H1 (cell line): ENCODE results near the gene P2RY13. TPM values are rescaled to one million over a fixed set of nuclear protein-coding genes. Genes with fewer than 3 reads are reported as not detected.

Source experiments
- CTCF ChIA-PET: fragments of 300-600 bp; sonication (Branson Sonifier 250); formaldehyde crosslinking; loops from one replicate; lab custom pipeline; 2021; ENCODE audit not compliant: partially characterized antibody; lab: Charles Lee
- POLR2A ChIA-PET: fragments of 300-600 bp; sonication (Branson Sonifier 250); formaldehyde crosslinking; loops from one replicate; lab custom pipeline; 2021; ENCODE audit warnings: inconsistent platforms; ENCODE audit not compliant: partially characterized antibody; lab: Charles Lee
- DNase-seq, 2 experiments: peaks; one replicate each; pipeline versions ENCODE4 v3.0.0 to v3.0.0-alpha.2; 2010 to 2022; ENCODE audit warnings: low spot score in 2 of 2, low read depth in 1 of 2, mixed read lengths in 1 of 2
- FAIRE-seq: peaks from 2 replicates; lab custom pipeline; 2011; peaks lifted over from hg19 to GRCh38; lab: Jason Lieb, UNC
- H2AFZ ChIP-seq: 2 replicates; pipeline ENCODE4 v1.8.1; 2012; ENCODE audit warnings: low read length, inconsistent platforms
- H2AK5ac ChIP-seq: 2 replicates; pipeline ENCODE4 v1.6.1; 2013; ENCODE audit warnings: low read depth, low read length
- H2BK120ac ChIP-seq: replicated peaks from 2 replicates; pipeline ENCODE3; 2013; ENCODE audit warnings: low read depth, low read length, inconsistent platforms
- H2BK12ac ChIP-seq: 2 replicates; pipeline ENCODE4 v1.6.1; 2013; ENCODE audit warnings: low read depth, low read length
- H2BK15ac ChIP-seq: 2 replicates; pipeline ENCODE4 v1.6.1; 2013; ENCODE audit warnings: low read length
- H2BK20ac ChIP-seq: 2 replicates; pipeline ENCODE4 v1.6.1; 2013; ENCODE audit warnings: low read length
- H2BK5ac ChIP-seq: 2 replicates; pipeline ENCODE4 v1.6.1; 2013; ENCODE audit warnings: low read depth, low read length
- H3K14ac ChIP-seq: 2 replicates; pipeline ENCODE4 v1.6.1; 2013; ENCODE audit warnings: inconsistent platforms; ENCODE audit not compliant: insufficient read length
- H3K18ac ChIP-seq: 2 replicates; pipeline ENCODE4 v1.6.1; 2013; ENCODE audit warnings: low read length; ENCODE audit errors: extremely low read depth
- H3K23ac ChIP-seq: 2 replicates; pipeline ENCODE4 v1.6.1; 2013; ENCODE audit warnings: inconsistent platforms; ENCODE audit not compliant: insufficient read length
- H3K23me2 ChIP-seq: 2 replicates; pipeline ENCODE4 v1.6.1; 2013; ENCODE audit warnings: low read depth, low read length
- H3K27ac ChIP-seq: 2 replicates; pipeline ENCODE4 v1.6.1; 2011; ENCODE audit warnings: low read depth, low read length, inconsistent platforms
- H3K27me3 ChIP-seq, 4 experiments: replicated peaks in 1 of 4; 1 replicate in 1 of 4; 2 replicates in 3 of 4; pipeline versions ENCODE4 v1.6.1 to v1.8.1; 2011 to 2013; ENCODE audit warnings: low read length in 3 of 4, mild to moderate bottlenecking in 3 of 4, inconsistent platforms in 2 of 4, mixed read lengths in 2 of 4, moderate library complexity in 1 of 4; ENCODE audit not compliant: control insufficient read depth in 3 of 4, insufficient read depth in 3 of 4; ENCODE audit errors: extremely low read depth in 1 of 4
- H3K36me3 ChIP-seq, 4 experiments: 2 replicates each; pipeline versions ENCODE4 v1.6.1 to v1.8.1; 2011 to 2013; ENCODE audit warnings: mild to moderate bottlenecking in 4 of 4, low read length in 3 of 4, moderate library complexity in 2 of 4, control low read depth in 1 of 4, inconsistent platforms in 1 of 4; ENCODE audit not compliant: insufficient read depth in 4 of 4, control insufficient read depth in 2 of 4
- H3K4ac ChIP-seq: replicated peaks from 2 replicates; pipeline ENCODE3; 2013; ENCODE audit warnings: low read length, low read depth, mixed read lengths, inconsistent platforms; ENCODE audit not compliant: insufficient read length
- H3K4me1 ChIP-seq, 4 experiments: replicated peaks in 1 of 4; 1 replicate in 1 of 4; 2 replicates in 3 of 4; pipeline versions ENCODE4 v1.6.1 to v1.8.1; 2011 to 2013; ENCODE audit warnings: low read length in 3 of 4, inconsistent platforms in 2 of 4, mixed read lengths in 1 of 4; ENCODE audit not compliant: insufficient read depth in 4 of 4, control insufficient read depth in 3 of 4
- H3K4me2 ChIP-seq, 2 experiments: 2 replicates each; pipeline versions ENCODE4 v1.6.1 to v1.8.1; 2011 to 2013; ENCODE audit warnings: low read depth in 2 of 2, low read length in 2 of 2, control low read depth in 1 of 2, inconsistent platforms in 1 of 2, mild to moderate bottlenecking in 1 of 2; ENCODE audit not compliant: insufficient read depth in 1 of 2
- H3K4me3 ChIP-seq, 4 experiments: fragments of 200-600, 300-600 bp in 1 of 4; sonication (generic), shearing (Covaris generic), sonication (Bioruptor Twin) in 1 of 4; 2 replicates each; pipeline versions ENCODE4 v1.5.1 to v1.8.1; 2011 to 2016; ENCODE audit warnings: low read length in 4 of 4, low read depth in 3 of 4, control low read depth in 2 of 4, inconsistent platforms in 2 of 4, mild to moderate bottlenecking in 2 of 4, mixed read lengths in 1 of 4, moderate library complexity in 1 of 4; ENCODE audit not compliant: insufficient read depth in 2 of 4; ENCODE audit errors: extremely low read depth in 1 of 4
- H3K56ac ChIP-seq: replicated peaks from 2 replicates; pipeline ENCODE3; 2013; ENCODE audit warnings: low read depth, mild to moderate bottlenecking, mixed read lengths, low read length, inconsistent platforms; ENCODE audit not compliant: insufficient read length
- H3K79me1 ChIP-seq: 2 replicates; pipeline ENCODE4 v1.6.1; 2013; ENCODE audit warnings: low read depth, low read length, control low read depth
- H3K79me2 ChIP-seq, 2 experiments: 2 replicates each; pipeline versions ENCODE4 v1.6.1 to v1.8.1; 2012 to 2013; ENCODE audit warnings: low read length in 2 of 2, mild to moderate bottlenecking in 2 of 2, inconsistent platforms in 1 of 2; ENCODE audit not compliant: insufficient read depth in 2 of 2, control insufficient read depth in 1 of 2
- H3K9ac ChIP-seq, 4 experiments: replicated peaks in 1 of 4; 1 replicate in 1 of 4; 2 replicates in 3 of 4; pipeline versions ENCODE4 v1.6.1 to v1.8.1; 2011 to 2013; ENCODE audit warnings: low read depth in 3 of 4, low read length in 3 of 4, control low read depth in 2 of 4, mild to moderate bottlenecking in 2 of 4, moderate library complexity in 2 of 4, inconsistent platforms in 1 of 4; ENCODE audit errors: extremely low read depth in 1 of 4
- H3K9me3 ChIP-seq, 2 experiments: 2 replicates each; pipeline versions ENCODE4 v1.6.1 to v1.8.1; 2012 to 2013; ENCODE audit warnings: mild to moderate bottlenecking in 2 of 2, moderate library complexity in 2 of 2, control low read depth in 1 of 2, inconsistent platforms in 1 of 2, low read depth in 1 of 2, low read length in 1 of 2, mixed read lengths in 1 of 2; ENCODE audit not compliant: insufficient read depth in 2 of 2
- H4K20me1 ChIP-seq, 2 experiments: replicated peaks in 1 of 2; 2 replicates each; pipeline versions ENCODE3 to v1.8.1; 2011 to 2013; ENCODE audit warnings: inconsistent platforms in 2 of 2, low read length in 2 of 2, mild to moderate bottlenecking in 1 of 2; ENCODE audit not compliant: insufficient read depth in 2 of 2, control insufficient read depth in 1 of 2
- H4K5ac ChIP-seq: 2 replicates; pipeline ENCODE4 v1.6.1; 2013; ENCODE audit warnings: low read length, low read depth, mixed read lengths, inconsistent platforms; ENCODE audit not compliant: insufficient read length
- H4K8ac ChIP-seq: 2 replicates; pipeline ENCODE4 v1.8.0; 2013; ENCODE audit warnings: mild to moderate bottlenecking, moderate library complexity, low read length, inconsistent platforms; ENCODE audit not compliant: insufficient read depth; ENCODE audit errors: extremely low read depth
- H4K91ac ChIP-seq: replicated peaks from 2 replicates; pipeline ENCODE3; 2013; ENCODE audit warnings: low read length, mixed read lengths, inconsistent platforms; ENCODE audit not compliant: insufficient read length
- BACH1 ChIP-seq: IDR thresholded peaks from 2 replicates; pipeline ENCODE4 v1.6.1; 2012; ENCODE audit warnings: low read length, improper control_type of control experiment
- CBX5 ChIP-seq: fragments of 300-800, 300-1000 bp; sonication (generic); IDR thresholded peaks from 2 replicates; pipeline ENCODE4 v1.7.1; 2016; ENCODE audit warnings: antibody characterized with exemption, low read length, low read depth
- FOSL1 ChIP-seq: IDR thresholded peaks from 2 replicates; pipeline ENCODE4 v1.6.1; 2011; ENCODE audit warnings: mild to moderate bottlenecking, low read depth, low read length, moderate library complexity; ENCODE audit not compliant: insufficient read depth
- HDAC2 ChIP-seq, 2 experiments: fragments of 300-600 bp in 1 of 2; sonication (generic) in 1 of 2; IDR thresholded peaks; 2 replicates each; pipeline ENCODE4 v1.6.1; 2011 to 2012; ENCODE audit warnings: low read depth in 2 of 2, low read length in 2 of 2, mild to moderate bottlenecking in 2 of 2, moderate library complexity in 2 of 2, borderline replicate concordance in 1 of 2, inconsistent platforms in 1 of 2
- KDM4A ChIP-seq: IDR thresholded peaks from one replicate; pipeline ENCODE4 v1.7.1; 2012; ENCODE audit warnings: low read depth, mild to moderate bottlenecking, moderate library complexity, low read length, inconsistent platforms; ENCODE audit not compliant: severe bottlenecking
- KDM5A ChIP-seq: fragments of 200-600 bp; IDR thresholded peaks from 2 replicates; pipeline ENCODE4 v1.7.1; 2012; ENCODE audit warnings: mild to moderate bottlenecking, low read length, inconsistent platforms, mixed read lengths
- SAP30 ChIP-seq: fragments of 300-600 bp; sonication (generic); IDR thresholded peaks from 2 replicates; pipeline ENCODE4 v1.7.1; 2012; ENCODE audit warnings: low read length, moderate library complexity, mild to moderate bottlenecking, inconsistent platforms; ENCODE audit not compliant: insufficient read depth, insufficient replicate concordance
- SP1 ChIP-seq: IDR thresholded peaks from 2 replicates; pipeline ENCODE4 v1.6.1; 2011; ENCODE audit warnings: low read depth, low read length
- TAF7 ChIP-seq: optimal IDR thresholded peaks from 2 replicates; pipeline ENCODE3; 2011; ENCODE audit warnings: low read depth, mild to moderate bottlenecking, inconsistent platforms, low read length, moderate library complexity, borderline replicate concordance
- WGBS, 2 experiments: shearing (Covaris generic) in 1 of 2; methylation state at CpG; one replicate each; pipeline versions ENCODE4 v1.1.6 to v1.1.7; 2013 to 2015; ENCODE audit warnings: low lambda C conversion rate in 2 of 2, mixed read lengths in 2 of 2, inconsistent platforms in 1 of 2, low coverage in 1 of 2, missing lambda C conversion rate in 1 of 2; ENCODE audit not compliant: insufficient replicate concordance in 2 of 2, insufficient coverage in 1 of 2, insufficient read length in 1 of 2; ENCODE audit errors: extremely low coverage in 1 of 2, missing lambda C conversion rate in 1 of 2; 5-methylcytosine and 5-hydroxymethylcytosine counted together
- polyA plus RNA-seq, 7 experiments: library from polyadenylated mRNA; depleted of rRNA in 3 of 7; stranded (reverse) in 5 of 7; unstranded in 2 of 7; fragments of >200 nt in 5 of 7; fragments of 200-250 nt in 2 of 7; gene quantifications; 1 replicate in 5 of 7; 2 replicates in 1 of 7; 4 replicates in 1 of 7; pipeline versions ENCODE4 v1.2.1 to v1.2.3, GENCODE V29; 2011 to 2013; ENCODE audit warnings: missing spikeins in 2 of 7, mixed read lengths in 2 of 7
- total RNA-seq: library from RNA; stranded (reverse); fragmentation: NEBNext Ultra II Directional; extraction: Animal tissue kit (Norgen Biotek cat#: 25700); gene quantifications from 2 replicates; pipeline ENCODE4 v1.2.1, GENCODE V29; 2021

The P2RY13 gene
- total and polyA plus RNA-seq, 2 of the 8 experiments (the other 6 are each of a cell fraction or from before 2014, with no cell fraction given): not detected

- Histone ChIP-seq H3K4ac (no peak overlapping the region), H2BK12ac (no peak overlapping the region), H4K5ac (no peak overlapping the region), H2BK5ac (no peak overlapping the region), H3K27ac (no peak overlapping the region), H3K27me3 (no peaks in the 10 kb centered on the region), H3K79me1 (no peaks in the 10 kb centered on the region), H2AK5ac (no peak overlapping the region), H3K9me3 (no peaks in the 10 kb centered on the region), H4K20me1 (peaks cover 0 to 2% of the 10 kb centered on the region in 2 experiments), H2BK120ac (no peak overlapping the region), H3K4me1 (peaks cover 4 to 14% (median 9%) of the 10 kb centered on the region in 4 experiments; a peak in 6 of 7 replicates), H3K79me2 (no peaks in the 10 kb centered on the region), H3K56ac (no peak overlapping the region), H3K14ac (no peak overlapping the region), H3K4me2 (no peak overlapping the region), H4K91ac (no peak overlapping the region), H3K36me3 (no peaks in the 10 kb centered on the region), H3K23me2 (no peaks in the 10 kb centered on the region), H2BK20ac (no peak overlapping the region), H3K4me3 (no peak overlapping the region), H2BK15ac (no peak overlapping the region), H3K23ac (no peak overlapping the region), H3K9ac (no peak overlapping the region), H4K8ac (no peak overlapping the region), H3K18ac (no peak overlapping the region), H2AFZ (no peak overlapping the region)
- POLR2A ChIA-PET: no interaction called here
- FAIRE-seq: no peak
- CTCF ChIA-PET: interaction anchor here (1.4 to 3.0 kb wide), 2 partner anchors 27 to 537 kb away, joined by 3 to 11 read pairs; no protein-coding TSS in a partner anchor
- DNase-seq: no peak
- 95% methylated on average over 1 of the region's 1 CpG; no CpG with 5 or more reads in 1 of the 2 experiments for WGBS, 2 experiments
- no peak for TF ChIP-seq TAF7
- no peak for TF ChIP-seq HDAC2 (IDR thresholded peaks at IDR 0.05; ENCODE audit: borderline replicate concordance in 1 of 2, low read depth in 2 of 2, low read length in 2 of 2)
- no peak for TF ChIP-seq FOSL1
- TF ChIP-seq KDM5A: no peak
- no peak for TF ChIP-seq BACH1
- TF ChIP-seq SP1: no peak
- no peak for TF ChIP-seq KDM4A
- TF ChIP-seq SAP30: no peak
- no peak for TF ChIP-seq CBX5
These were observed 28.8 kb downstream of the P2RY13 start for GRCh38 chr3:151300539-151300938.
